Caco-2 (cell line): ENCODE measurements around the gene MELTF. TPM values are rescaled to one million over a fixed set of nuclear protein-coding genes. Genes with fewer than 3 reads are reported as not detected.

Experiments used
- BruUV-seq: library from RNA; stranded (reverse); fragments of 400-500 nt; replicated peaks from 2 replicates; lab custom pipeline; 2021; lab: Mats Ljungman, UMichigan
- CTCF ChIA-PET: fragments of 300-600 bp; sonication (Branson Sonifier 250); formaldehyde crosslinking; loops from one replicate; lab custom pipeline; 2022; ENCODE audit warnings: antibody characterized with exemption; lab: Charles Lee
- POLR2A ChIA-PET: fragments of 300-600 bp; sonication (Branson Sonifier 250); formaldehyde crosslinking; loops from one replicate; lab custom pipeline; 2022; ENCODE audit warnings: antibody characterized with exemption; lab: Charles Lee
- DNase-seq, 2 experiments: peaks; one replicate each; pipeline versions ENCODE4 v3.0.0 to v3.0.0-alpha.2; 2020 to 2022
- H3K27me3 ChIP-seq: replicated peaks from 2 replicates; pipeline ENCODE4 v1.6.0; 2011; ENCODE audit warnings: low read length; ENCODE audit not compliant: control insufficient read depth, insufficient read depth
- H3K36me3 ChIP-seq: 2 replicates; pipeline ENCODE4 v1.5.1; 2011; ENCODE audit warnings: low read length; ENCODE audit not compliant: control insufficient read depth, insufficient read depth
- H3K4me1 ChIP-seq: fragments of 250-450 bp; sonication (Bioruptor Pico); 2 replicates; pipeline ENCODE4 v1.5.1; 2020; ENCODE audit warnings: mild to moderate bottlenecking
- H3K4me3 ChIP-seq: 2 replicates; pipeline ENCODE4 v1.5.1; 2011; ENCODE audit warnings: low read depth, mild to moderate bottlenecking, control low read depth, low read length
- H3K9me3 ChIP-seq: fragments of 250-450 bp; sonication (Bioruptor Pico); 2 replicates; pipeline ENCODE4 v1.5.1; 2020; ENCODE audit warnings: mild to moderate bottlenecking, moderate library complexity
- H3K27ac Mint-ChIP-seq: one replicate; pipeline ENCODE4 v1.8.0; 2022; ENCODE audit warnings: mixed read lengths; ENCODE audit not compliant: unreplicated experiment
- H3K27me3 Mint-ChIP-seq: one replicate; pipeline ENCODE4 v1.8.0; 2022; ENCODE audit warnings: mixed read lengths; ENCODE audit not compliant: insufficient read depth, unreplicated experiment
- H3K36me3 Mint-ChIP-seq: one replicate; pipeline ENCODE4 v1.8.0; 2022; ENCODE audit warnings: mild to moderate bottlenecking, mixed read lengths; ENCODE audit not compliant: insufficient read depth, unreplicated experiment
- H3K4me1 Mint-ChIP-seq: one replicate; pipeline ENCODE4 v1.8.0; 2022; ENCODE audit warnings: low read depth, mixed read lengths; ENCODE audit not compliant: unreplicated experiment
- H3K4me3 Mint-ChIP-seq: one replicate; pipeline ENCODE4 v1.8.0; 2022; ENCODE audit warnings: mild to moderate bottlenecking, moderate library complexity, mixed read lengths; ENCODE audit not compliant: unreplicated experiment
- H3K9me3 Mint-ChIP-seq: one replicate; pipeline ENCODE4 v1.8.0; 2022; ENCODE audit warnings: mixed read lengths; ENCODE audit not compliant: unreplicated experiment
- intact Hi-C: fragments of 100-400 bp; cut with micrococcal nuclease; formaldehyde crosslinking; loops from one replicate; pipeline ENCODE4 v1.10.0; 2022; ENCODE audit not compliant: unreplicated experiment
- total RNA-seq: library from RNA; stranded (reverse); gene quantifications from 2 replicates; pipeline ENCODE4 v1.2.3, GENCODE V29; 2022
- TF ChIP-seq, protein P1 (sequence below), 2 experiments: fragments of 200-600 bp in 1 of 2; IDR thresholded peaks; 1 replicate in 1 of 2; 2 replicates in 1 of 2; pipeline versions ENCODE4 v1.5.1 to v1.8.0; 2011 to 2022; ENCODE audit warnings: antibody characterized with exemption in 1 of 2, control low read depth in 1 of 2, inconsistent platforms in 1 of 2, low read depth in 1 of 2, low read length in 1 of 2, mild to moderate bottlenecking in 1 of 2, moderate library complexity in 1 of 2; ENCODE audit not compliant: insufficient read depth in 1 of 2, severe bottlenecking in 1 of 2, unreplicated experiment in 1 of 2

The MELTF gene
- total RNA-seq, 1 experiment from 2014 or later: 29.3 TPM

DNA sequence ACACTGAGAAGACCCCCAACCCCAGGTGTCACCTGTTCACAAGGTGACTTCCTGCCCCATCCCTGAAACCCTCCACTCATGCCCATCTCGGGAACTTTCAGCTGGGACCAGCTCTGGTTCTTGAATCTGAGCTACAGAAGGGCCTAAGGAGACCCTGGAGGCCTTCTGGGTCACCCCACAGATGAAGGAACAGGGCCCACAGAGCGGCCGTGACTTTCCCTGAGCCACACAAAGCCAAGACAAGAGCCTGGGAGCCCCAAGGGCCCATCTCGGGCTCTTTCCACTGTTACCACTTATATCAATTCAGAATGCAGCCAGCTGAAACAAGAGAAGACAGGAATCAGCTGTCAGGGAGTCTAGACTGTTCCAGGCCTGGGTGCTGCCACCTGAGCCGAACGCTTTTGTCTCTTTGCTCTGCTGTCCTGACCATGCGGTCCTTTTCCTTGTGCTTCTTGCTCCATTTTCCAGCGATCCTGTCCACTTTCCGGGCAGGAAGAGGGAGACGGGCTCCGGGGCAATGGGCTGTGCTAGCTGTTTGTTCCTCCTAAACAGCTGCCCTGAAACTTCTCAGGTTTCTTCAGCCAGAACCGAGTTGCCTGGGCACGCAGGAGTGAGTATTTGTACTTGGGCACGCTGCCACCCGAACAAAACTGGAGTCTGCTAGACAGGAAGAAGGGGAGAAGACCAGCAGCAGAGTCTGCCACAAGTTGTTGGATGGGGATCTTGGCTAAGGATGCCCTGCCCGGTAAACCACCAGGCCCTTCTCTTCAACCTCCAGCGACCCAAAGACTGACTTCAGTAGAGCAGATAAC lies 33.0 kb downstream of the MELTF start:
- intact Hi-C loops: no loop called here
- no peaks in the 10 kb centered on the region for H3K4me1 ChIP-seq
- no peaks in the 10 kb centered on the region for H3K4me1 Mint-ChIP-seq
- peaks cover 6% of the 10 kb centered on the region for H3K36me3 Mint-ChIP-seq
- H3K27ac Mint-ChIP-seq: no peak overlapping the region
- POLR2A ChIA-PET: no interaction called here
- BruUV-seq: no TSS peak
- H3K9me3 ChIP-seq: no peaks in the 10 kb centered on the region
- no peak overlapping the region for H3K4me3 Mint-ChIP-seq
- H3K36me3 ChIP-seq: no peaks in the 10 kb centered on the region
- H3K4me3 ChIP-seq: no peak overlapping the region
- H3K27me3 ChIP-seq: no peaks in the 10 kb centered on the region
- TF ChIP-seq, protein P1, sequence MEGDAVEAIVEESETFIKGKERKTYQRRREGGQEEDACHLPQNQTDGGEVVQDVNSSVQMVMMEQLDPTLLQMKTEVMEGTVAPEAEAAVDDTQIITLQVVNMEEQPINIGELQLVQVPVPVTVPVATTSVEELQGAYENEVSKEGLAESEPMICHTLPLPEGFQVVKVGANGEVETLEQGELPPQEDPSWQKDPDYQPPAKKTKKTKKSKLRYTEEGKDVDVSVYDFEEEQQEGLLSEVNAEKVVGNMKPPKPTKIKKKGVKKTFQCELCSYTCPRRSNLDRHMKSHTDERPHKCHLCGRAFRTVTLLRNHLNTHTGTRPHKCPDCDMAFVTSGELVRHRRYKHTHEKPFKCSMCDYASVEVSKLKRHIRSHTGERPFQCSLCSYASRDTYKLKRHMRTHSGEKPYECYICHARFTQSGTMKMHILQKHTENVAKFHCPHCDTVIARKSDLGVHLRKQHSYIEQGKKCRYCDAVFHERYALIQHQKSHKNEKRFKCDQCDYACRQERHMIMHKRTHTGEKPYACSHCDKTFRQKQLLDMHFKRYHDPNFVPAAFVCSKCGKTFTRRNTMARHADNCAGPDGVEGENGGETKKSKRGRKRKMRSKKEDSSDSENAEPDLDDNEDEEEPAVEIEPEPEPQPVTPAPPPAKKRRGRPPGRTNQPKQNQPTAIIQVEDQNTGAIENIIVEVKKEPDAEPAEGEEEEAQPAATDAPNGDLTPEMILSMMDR (IDR thresholded peaks at IDR 0.05; ENCODE audit: insufficient read depth in 1 of 2, low read depth in 1 of 2, low read length in 1 of 2, severe bottlenecking in 1 of 2, unreplicated experiment in 1 of 2): no peak
- H3K27me3 Mint-ChIP-seq: no peaks in the 10 kb centered on the region
- no peaks in the 10 kb centered on the region for H3K9me3 Mint-ChIP-seq
- DNase-seq: peak in 1 of 2 experiments; percentile 19
- CTCF ChIA-PET: no interaction called here

DNA sequence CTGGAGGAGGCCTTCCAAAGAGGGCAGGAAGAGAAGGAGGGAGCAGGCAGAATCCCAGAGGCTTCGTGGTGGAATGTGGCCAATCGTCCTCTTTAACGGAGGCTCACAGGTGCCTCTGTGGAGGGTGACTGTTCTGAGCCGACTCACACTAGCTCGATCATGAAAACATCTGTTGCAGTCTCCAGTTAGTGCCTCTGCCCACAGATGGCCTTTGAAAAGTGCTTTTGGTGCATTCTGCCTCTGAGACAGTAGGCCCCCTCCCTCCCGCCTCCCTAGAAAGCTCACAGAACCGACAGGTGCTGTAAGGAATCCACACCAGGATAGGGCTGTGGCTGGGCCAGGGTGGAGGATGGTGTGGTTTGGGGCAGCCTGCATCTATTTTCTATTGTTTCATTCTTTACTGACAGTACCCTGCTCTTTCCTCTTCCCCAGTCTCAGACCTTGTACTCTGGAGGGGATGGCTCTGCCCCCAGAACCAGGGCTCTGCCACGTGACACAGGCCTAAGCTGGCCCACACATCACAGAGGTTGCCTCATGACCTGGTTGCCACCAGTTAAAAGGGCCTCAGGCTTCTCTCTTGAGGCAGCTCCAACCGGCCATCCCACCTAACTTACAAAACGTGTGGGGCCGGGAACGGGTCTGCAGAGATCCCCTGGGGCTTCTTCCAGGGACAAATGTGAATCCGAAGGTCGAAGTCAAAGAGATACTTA lies 33.8 kb downstream of the MELTF start:
- TF ChIP-seq, protein P1 (IDR thresholded peaks at IDR 0.05; ENCODE audit: insufficient read depth in 1 of 2, low read depth in 1 of 2, low read length in 1 of 2, severe bottlenecking in 1 of 2, unreplicated experiment in 1 of 2): no peak
- H3K4me3 Mint-ChIP-seq: no peak overlapping the region
- ChIA-PET CTCF (no interaction called here), POLR2A (no interaction called here)
- DNase-seq: peak in 1 of 2 experiments; percentile 22
- H3K36me3 ChIP-seq: no peaks in the 10 kb centered on the region
- BruUV-seq: no TSS peak
- no peak overlapping the region for H3K27ac Mint-ChIP-seq
- no peaks in the 10 kb centered on the region for H3K27me3 ChIP-seq
- no peaks in the 10 kb centered on the region for H3K9me3 Mint-ChIP-seq
- H3K27me3 Mint-ChIP-seq: no peaks in the 10 kb centered on the region
- no peak overlapping the region for H3K4me3 ChIP-seq
- no peaks in the 10 kb centered on the region for H3K36me3 Mint-ChIP-seq
- intact Hi-C loops: no loop called here
- H3K4me1 Mint-ChIP-seq: no peaks in the 10 kb centered on the region
- H3K4me1 ChIP-seq: peaks cover 2% of the 10 kb centered on the region
- H3K9me3 ChIP-seq: no peaks in the 10 kb centered on the region

GRCh38 chr3:196995027-196995426 lies 34.6 kb downstream of the MELTF start:
- Histone ChIP-seq H3K27me3 (no peaks in the 10 kb centered on the region), H3K4me1 (peaks cover 10% of the 10 kb centered on the region), H3K36me3 (no peaks in the 10 kb centered on the region), H3K4me3 (no peak overlapping the region), H3K9me3 (no peaks in the 10 kb centered on the region)
- intact Hi-C loops: no loop called here
- BruUV-seq: no TSS peak
- ChIA-PET CTCF (no interaction called here), POLR2A (no interaction called here)
- H3K27me3 Mint-ChIP-seq: no peaks in the 10 kb centered on the region
- no peaks in the 10 kb centered on the region for H3K36me3 Mint-ChIP-seq
- H3K9me3 Mint-ChIP-seq: no peaks in the 10 kb centered on the region
- no peaks in the 10 kb centered on the region for H3K4me1 Mint-ChIP-seq
- no peak overlapping the region for H3K4me3 Mint-ChIP-seq
- peak in 1 of 2 experiments; percentile 15 for DNase-seq
- no peak overlapping the region for H3K27ac Mint-ChIP-seq
- TF ChIP-seq, protein P1 (IDR thresholded peaks at IDR 0.05; ENCODE audit: insufficient read depth in 1 of 2, low read depth in 1 of 2, low read length in 1 of 2, severe bottlenecking in 1 of 2, unreplicated experiment in 1 of 2): no peak
